ENCODE results near the gene RORB.

DNA sequence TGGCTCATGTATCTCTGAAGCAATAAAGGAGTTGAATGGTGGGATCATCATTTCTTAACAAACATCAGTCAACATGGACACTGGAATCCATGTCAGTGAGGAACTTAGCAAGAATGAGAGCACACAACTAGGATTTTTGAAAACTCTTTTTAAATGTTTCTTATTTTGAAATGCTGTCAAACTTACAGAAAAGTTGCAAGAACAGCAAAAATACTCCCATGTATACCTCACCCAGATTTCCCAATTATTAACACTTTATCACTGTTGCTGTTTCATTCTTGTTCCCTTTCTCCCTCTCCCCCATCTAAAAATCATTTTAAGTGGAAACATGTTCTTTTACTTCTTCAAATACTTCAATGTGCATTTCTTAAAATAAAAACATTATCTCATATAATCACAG is 65.5 kb downstream of the RORB start:
- TF ChIP-seq CTCF (IDR thresholded peaks at IDR 0.05; ENCODE audit: poor library complexity, severe bottlenecking) (no peak), EP300 (conservative IDR thresholded peaks at IDR 0.05; ENCODE audit: poor library complexity, severe bottlenecking) (no peak), MXI1 (conservative IDR thresholded peaks at IDR 0.05; ENCODE audit: poor library complexity, severe bottlenecking) (no peak), RAD21 (conservative IDR thresholded peaks at IDR 0.05) (no peak), POLR2AphosphoS5 (IDR thresholded peaks at IDR 0.05) (no peak), EZH2 (IDR thresholded peaks at IDR 0.05; ENCODE audit: borderline replicate concordance, insufficient read depth, low read length, poor library complexity, severe bottlenecking) (no peak), TAF1 (IDR thresholded peaks at IDR 0.05; ENCODE audit: low read depth) (no peak), SMC3 (conservative IDR thresholded peaks at IDR 0.05; ENCODE audit: poor library complexity) (no peak)
- TF ChIP-seq, protein P1, sequence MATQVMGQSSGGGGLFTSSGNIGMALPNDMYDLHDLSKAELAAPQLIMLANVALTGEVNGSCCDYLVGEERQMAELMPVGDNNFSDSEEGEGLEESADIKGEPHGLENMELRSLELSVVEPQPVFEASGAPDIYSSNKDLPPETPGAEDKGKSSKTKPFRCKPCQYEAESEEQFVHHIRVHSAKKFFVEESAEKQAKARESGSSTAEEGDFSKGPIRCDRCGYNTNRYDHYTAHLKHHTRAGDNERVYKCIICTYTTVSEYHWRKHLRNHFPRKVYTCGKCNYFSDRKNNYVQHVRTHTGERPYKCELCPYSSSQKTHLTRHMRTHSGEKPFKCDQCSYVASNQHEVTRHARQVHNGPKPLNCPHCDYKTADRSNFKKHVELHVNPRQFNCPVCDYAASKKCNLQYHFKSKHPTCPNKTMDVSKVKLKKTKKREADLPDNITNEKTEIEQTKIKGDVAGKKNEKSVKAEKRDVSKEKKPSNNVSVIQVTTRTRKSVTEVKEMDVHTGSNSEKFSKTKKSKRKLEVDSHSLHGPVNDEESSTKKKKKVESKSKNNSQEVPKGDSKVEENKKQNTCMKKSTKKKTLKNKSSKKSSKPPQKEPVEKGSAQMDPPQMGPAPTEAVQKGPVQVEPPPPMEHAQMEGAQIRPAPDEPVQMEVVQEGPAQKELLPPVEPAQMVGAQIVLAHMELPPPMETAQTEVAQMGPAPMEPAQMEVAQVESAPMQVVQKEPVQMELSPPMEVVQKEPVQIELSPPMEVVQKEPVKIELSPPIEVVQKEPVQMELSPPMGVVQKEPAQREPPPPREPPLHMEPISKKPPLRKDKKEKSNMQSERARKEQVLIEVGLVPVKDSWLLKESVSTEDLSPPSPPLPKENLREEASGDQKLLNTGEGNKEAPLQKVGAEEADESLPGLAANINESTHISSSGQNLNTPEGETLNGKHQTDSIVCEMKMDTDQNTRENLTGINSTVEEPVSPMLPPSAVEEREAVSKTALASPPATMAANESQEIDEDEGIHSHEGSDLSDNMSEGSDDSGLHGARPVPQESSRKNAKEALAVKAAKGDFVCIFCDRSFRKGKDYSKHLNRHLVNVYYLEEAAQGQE (IDR thresholded peaks at IDR 0.05; ENCODE audit: borderline replicate concordance), result no peak

All from neural cell (in vitro differentiated cells).